Bronchial epithelial cell (primary cell): Measurements from ENCODE around the gene DLGAP1. TPM values are rescaled to one million over a fixed set of nuclear protein-coding genes. Genes with fewer than 3 reads are reported as not detected.

Experiments
- DNase-seq: peaks from one replicate; pipeline ENCODE4 v3.0.0-alpha.2; 2010; ENCODE audit warnings: low read depth
- FAIRE-seq: peaks from 2 replicates; lab custom pipeline; 2011; peaks lifted over from hg19 to GRCh38; lab: Jason Lieb, UNC
- H3K27me3 ChIP-seq: 2 replicates; pipeline ENCODE4 v1.5.1; 2011; ENCODE audit warnings: low read length; ENCODE audit not compliant: control insufficient read depth, insufficient read depth
- H3K36me3 ChIP-seq: 2 replicates; pipeline ENCODE4 v1.5.1; 2011; ENCODE audit warnings: low read length; ENCODE audit not compliant: control insufficient read depth, insufficient read depth
- H3K4me3 ChIP-seq: 2 replicates; pipeline ENCODE4 v1.5.1; 2011; ENCODE audit warnings: mild to moderate bottlenecking, low read depth, low read length, control low read depth
- CTCF ChIP-seq: IDR thresholded peaks from 2 replicates; pipeline ENCODE4 v1.5.1; 2011; ENCODE audit warnings: mild to moderate bottlenecking, moderate library complexity, low read length, control low read depth, inconsistent platforms; ENCODE audit not compliant: insufficient read depth, severe bottlenecking
- total RNA-seq: library from RNA; depleted of rRNA; stranded (reverse); fragments of >200 nt; gene quantifications from 2 replicates; pipeline ENCODE4 v1.2.1, GENCODE V29; 2014

The DLGAP1 gene
- total RNA-seq, 1 donor from 2014 or later, result not detected

DNA sequence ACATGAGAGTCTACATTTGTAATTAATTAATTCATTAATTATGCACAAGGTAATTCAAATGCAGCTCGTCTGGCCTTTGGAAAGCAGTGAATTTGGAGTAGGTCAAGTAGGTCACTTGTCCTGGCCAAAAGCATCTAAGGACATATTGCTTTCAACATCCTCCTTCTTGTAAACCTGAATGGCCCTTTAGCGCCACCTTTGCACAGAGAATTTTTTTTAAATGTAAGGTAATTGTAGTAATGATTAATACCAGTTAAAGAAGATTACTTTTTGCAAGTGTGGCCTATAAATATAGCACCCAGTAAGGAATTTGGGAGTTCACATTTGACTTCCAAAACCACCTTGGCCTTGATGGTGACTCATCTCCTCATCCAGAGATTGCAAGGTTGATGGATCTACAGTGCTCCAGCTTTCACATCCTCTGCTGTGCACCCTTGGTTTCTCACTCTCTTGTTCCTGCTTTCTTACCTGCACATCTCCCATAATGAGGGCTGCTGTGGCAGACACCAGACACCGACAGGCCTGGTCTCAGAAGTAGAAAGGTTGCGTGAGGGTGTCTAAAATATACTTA is 523.5 kb downstream of the DLGAP1 start:
- no peak for FAIRE-seq
- no peaks in the 10 kb centered on the region for H3K27me3 ChIP-seq
- H3K4me3 ChIP-seq, result no peak overlapping the region
- TF ChIP-seq CTCF, result no peak
- no peak for DNase-seq
- H3K36me3 ChIP-seq, result no peaks in the 10 kb centered on the region

GRCh38 chr18:3931013-3931315 is 524.1 kb downstream of the DLGAP1 start:
- Histone ChIP-seq H3K4me3 (no peak overlapping the region), H3K27me3 (no peaks in the 10 kb centered on the region), H3K36me3 (no peaks in the 10 kb centered on the region)
- FAIRE-seq (no peak), DNase-seq (no peak)
- no peak for TF ChIP-seq CTCF

- TF ChIP-seq CTCF, result no peak
- DNase-seq (no peak), FAIRE-seq (peak; percentile 23)
These were observed 524.7 kb downstream of the DLGAP1 start for GRCh38 chr18:3930126-3931012.

DNA sequence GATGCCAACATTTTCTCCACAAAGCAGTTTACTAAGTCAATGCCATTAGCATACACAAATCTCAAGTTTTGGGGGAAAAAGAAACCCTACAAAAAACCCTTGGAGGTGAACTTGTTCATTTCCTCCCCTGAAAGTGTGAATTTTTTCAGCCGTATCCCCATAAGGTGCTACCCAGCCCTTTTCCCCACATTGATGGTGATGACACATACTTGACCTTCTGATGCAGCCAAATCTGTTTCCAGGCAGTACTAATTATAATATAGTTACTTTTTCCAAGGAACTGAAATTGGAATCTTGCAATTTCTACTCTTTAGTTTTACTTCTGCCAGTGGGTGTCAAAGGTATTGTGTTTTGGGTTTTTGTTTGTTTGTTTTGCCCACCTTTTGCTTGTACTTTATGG is 530.7 kb downstream of the DLGAP1 start:
- FAIRE-seq, result no peak
- no peaks in the 10 kb centered on the region for H3K27me3 ChIP-seq
- no peak overlapping the region for H3K4me3 ChIP-seq
- TF ChIP-seq CTCF, result no peak
- no peak for DNase-seq
- H3K36me3 ChIP-seq, result no peaks in the 10 kb centered on the region

More at GRCh38 chr18:3930126-3931012, 524.7 kb downstream of the DLGAP1 start:
- Histone ChIP-seq H3K4me3 (no peak overlapping the region), H3K36me3 (no peaks in the 10 kb centered on the region), H3K27me3 (no peaks in the 10 kb centered on the region)

GRCh38 chr18:3923750-3924149 is 531.4 kb downstream of the DLGAP1 start:
- Histone ChIP-seq H3K27me3 (no peaks in the 10 kb centered on the region), H3K4me3 (no peak overlapping the region), H3K36me3 (no peaks in the 10 kb centered on the region)
- no peak for FAIRE-seq
- no peak for TF ChIP-seq CTCF
- peak; percentile 76 for DNase-seq
